Skin epidermis (tissue), 12 donors: ENCODE data around the gene PSMD1.
"Not testable (repeated sequence)": the region's sequence is repeated elsewhere in the genome, so short reads cannot be mapped to it uniquely, and the experiment has no call there.

ENCODE experiments used
- H3K27ac ChIP-seq, 21 experiments: fragments of 200-600 bp; sonication (generic) in 11 of 21; one replicate each; pipeline ENCODE4 v1.5.0; 2020; ENCODE audit warnings: mild to moderate bottlenecking in 3 of 21, inconsistent platforms in 2 of 21, moderate library complexity in 2 of 21
- H3K4me3 ChIP-seq, 7 experiments: fragments of 200-600 bp; sonication (generic) in 2 of 7; one replicate each; pipeline ENCODE4 v1.5.0; 2020; ENCODE audit warnings: inconsistent platforms in 2 of 7, mild to moderate bottlenecking in 2 of 7, moderate library complexity in 1 of 7

Gene PSMD1

GRCh38 chr2:231056453-231057416 lies at the start of gene PSMD1:
PSMD1 (plus strand) TSS chr2:231056867; CDS start chr2:231057026, 159 bp downstream.
- H3K27ac ChIP-seq: peak within 1 kb of the TSS; percentile 81 to 100 (median 98)

GRCh38 chr2:231007286-231008098 lies 49.2 kb upstream of the PSMD1 start:
- Histone ChIP-seq H3K4me3 (no peak overlapping the region), H3K27ac (no peak overlapping the region)

More at GRCh38 chr2:231056453-231057416, at the start of gene PSMD1:
- peak within 1 kb of the TSS; percentile 65 to 100 (median 98) for H3K4me3 ChIP-seq

- no peak overlapping the region for H3K27ac ChIP-seq
- no peak overlapping the region for H3K4me3 ChIP-seq
Observed at GRCh38 chr2:231008131-231008530, 48.5 kb upstream of the PSMD1 start.

- no peak overlapping the region for H3K4me3 ChIP-seq
- H3K27ac ChIP-seq: no peak overlapping the region
Observed at GRCh38 chr2:231009236-231009919, 47.3 kb upstream of the PSMD1 start.

- H3K27ac ChIP-seq: no peak overlapping the region
- H3K4me3 ChIP-seq: no peak overlapping the region
Observed at GRCh38 chr2:231010201-231010730, 46.4 kb upstream of the PSMD1 start.

GRCh38 chr2:231011526-231011925 lies 45.1 kb upstream of the PSMD1 start:
- Histone ChIP-seq H3K27ac (no peak overlapping the region), H3K4me3 (no peak overlapping the region)

- no peak overlapping the region for H3K4me3 ChIP-seq
- H3K27ac ChIP-seq: no peak overlapping the region
Observed at GRCh38 chr2:231012463-231012862, 44.2 kb upstream of the PSMD1 start.

- Histone ChIP-seq H3K4me3 (no peak overlapping the region), H3K27ac (no peak overlapping the region)
Observed at GRCh38 chr2:231013820-231014219, 42.8 kb upstream of the PSMD1 start.

GRCh38 chr2:231015478-231015877 lies 41.2 kb upstream of the PSMD1 start:
- H3K4me3 ChIP-seq: no peak overlapping the region
- H3K27ac ChIP-seq: no peak overlapping the region

- no peak overlapping the region for H3K27ac ChIP-seq
Observed at GRCh38 chr2:231015926-231016325, 40.7 kb upstream of the PSMD1 start.

GRCh38 chr2:231016566-231017230 lies 40.0 kb upstream of the PSMD1 start:
- Histone ChIP-seq H3K4me3 (no peak overlapping the region), H3K27ac (no peak overlapping the region)

More at GRCh38 chr2:231015926-231016325, 40.7 kb upstream of the PSMD1 start:
- H3K4me3 ChIP-seq: no peak overlapping the region

- Histone ChIP-seq H3K27ac (no peak overlapping the region), H3K4me3 (no peak overlapping the region)
Observed at GRCh38 chr2:231017231-231017598, 39.5 kb upstream of the PSMD1 start.

GRCh38 chr2:231018184-231018583 lies 38.5 kb upstream of the PSMD1 start:
- Histone ChIP-seq H3K4me3 (no peak overlapping the region), H3K27ac (no peak overlapping the region)

GRCh38 chr2:231025059-231025458 lies 31.6 kb upstream of the PSMD1 start:
- H3K4me3 ChIP-seq, H3K27ac ChIP-seq: not testable (repeated sequence)

- Histone ChIP-seq H3K4me3 (no peak overlapping the region), H3K27ac (no peak overlapping the region)
Observed at GRCh38 chr2:231028889-231029288, 27.8 kb upstream of the PSMD1 start.

GRCh38 chr2:231029563-231029962 lies 27.1 kb upstream of the PSMD1 start:
- no peak overlapping the region for H3K27ac ChIP-seq
- H3K4me3 ChIP-seq: no peak overlapping the region

GRCh38 chr2:231030725-231031124 lies 25.9 kb upstream of the PSMD1 start:
- Histone ChIP-seq H3K27ac (no peak overlapping the region), H3K4me3 (no peak overlapping the region)

GRCh38 chr2:231032575-231033140 lies 24.0 kb upstream of the PSMD1 start:
- no peak overlapping the region for H3K4me3 ChIP-seq
- no peak overlapping the region for H3K27ac ChIP-seq
